HG03469 (cell line): ENCODE data around the gene TMEM116.
"Not testable (repeated sequence)": the region's sequence is repeated elsewhere in the genome, so short reads cannot be mapped to it uniquely, and the experiment has no call there.

Source experiments
- ATAC-seq: cut with Tn5 transposase; IDR thresholded peaks from one replicate; pipeline ENCODE4 v1.9.1; 2021; ENCODE audit warnings: mild to moderate bottlenecking, moderate library complexity, moderate number of reproducible peaks; ENCODE audit not compliant: unreplicated experiment

The TMEM116 gene

DNA sequence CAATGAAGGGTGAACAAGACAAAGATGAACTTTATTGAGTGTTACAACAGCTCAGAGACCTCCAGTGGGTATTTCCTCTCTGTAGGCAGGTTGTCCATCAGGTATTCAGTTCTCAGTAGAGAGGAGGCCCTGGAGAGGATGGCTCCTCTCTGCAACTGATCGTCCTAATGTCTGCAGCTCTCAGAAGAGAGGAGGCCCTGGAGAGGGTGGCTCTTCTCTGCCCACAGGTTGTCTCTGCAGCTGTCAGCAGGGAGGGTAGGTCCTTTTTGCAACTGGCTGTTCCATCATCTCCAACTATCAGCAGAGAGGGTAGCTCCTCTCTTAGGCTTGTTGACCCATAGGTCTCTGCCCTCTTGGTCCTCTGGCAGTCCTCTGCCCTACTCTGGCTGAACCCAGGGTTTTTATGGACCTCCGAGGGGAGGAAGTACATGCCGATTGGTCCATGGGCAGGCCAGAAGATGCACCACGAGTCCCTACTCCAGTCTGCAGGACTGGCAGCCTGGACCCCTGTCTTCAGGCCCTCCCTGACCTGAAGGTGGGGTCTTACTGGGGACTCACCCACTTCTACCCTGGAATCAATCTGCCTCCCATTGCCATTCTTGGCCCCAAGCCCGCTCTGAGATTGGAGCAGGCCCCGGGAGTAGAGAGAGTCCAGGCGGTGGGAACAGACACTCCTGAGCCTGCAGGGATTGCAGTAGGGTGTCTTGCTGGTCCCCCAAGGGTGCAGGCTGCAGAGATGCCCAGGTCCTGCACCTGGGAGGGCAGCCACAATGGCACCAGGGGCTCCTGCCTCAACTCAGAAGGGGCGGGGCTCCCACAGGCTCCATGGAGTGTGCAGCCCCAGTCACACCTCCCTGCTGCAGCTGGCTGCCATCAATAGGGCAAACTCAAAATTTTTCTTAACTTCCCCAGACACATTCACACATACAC is 2.3 kb downstream of the TMEM116 start:
- ATAC-seq: no peak

DNA sequence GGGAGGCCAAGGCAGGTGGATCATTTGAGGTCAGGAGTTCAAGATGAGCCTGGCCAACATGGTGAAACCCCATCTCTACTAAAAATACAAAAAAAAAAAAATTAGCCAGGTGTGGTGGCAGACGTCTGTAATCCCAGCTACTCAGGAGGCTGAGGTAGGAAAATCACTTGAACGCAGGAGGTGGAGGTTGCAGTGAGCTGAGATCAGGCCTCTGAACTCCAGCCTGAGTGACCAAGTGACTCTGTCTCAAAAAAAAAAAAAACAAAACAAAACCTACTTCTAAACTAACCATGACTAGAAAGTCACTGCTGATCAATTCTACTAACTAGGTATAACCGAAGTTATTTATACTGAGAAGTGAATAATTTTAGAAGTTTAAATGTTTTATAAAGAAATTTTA is 3.4 kb downstream of the TMEM116 start:
- not testable (repeated sequence) for ATAC-seq

DNA sequence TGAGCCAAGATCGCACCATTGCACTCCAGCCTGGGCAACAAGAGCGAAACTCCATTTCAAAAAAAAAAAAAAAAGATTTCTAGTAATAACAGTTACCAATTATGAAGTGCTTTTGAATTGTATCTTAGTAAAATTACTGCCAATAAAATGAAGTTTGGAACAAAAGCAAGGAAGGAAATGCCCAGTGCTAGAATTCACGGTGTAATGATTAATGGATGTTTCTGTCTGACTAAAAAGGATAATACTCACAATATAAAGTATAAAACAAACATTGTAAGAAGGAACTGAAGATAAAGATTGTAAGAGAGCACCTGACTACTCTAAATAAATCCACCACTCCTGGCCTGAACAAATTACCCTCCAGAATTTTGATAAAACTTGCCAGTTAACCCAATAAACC is 4.0 kb downstream of the TMEM116 start:
- ATAC-seq: no peak

DNA sequence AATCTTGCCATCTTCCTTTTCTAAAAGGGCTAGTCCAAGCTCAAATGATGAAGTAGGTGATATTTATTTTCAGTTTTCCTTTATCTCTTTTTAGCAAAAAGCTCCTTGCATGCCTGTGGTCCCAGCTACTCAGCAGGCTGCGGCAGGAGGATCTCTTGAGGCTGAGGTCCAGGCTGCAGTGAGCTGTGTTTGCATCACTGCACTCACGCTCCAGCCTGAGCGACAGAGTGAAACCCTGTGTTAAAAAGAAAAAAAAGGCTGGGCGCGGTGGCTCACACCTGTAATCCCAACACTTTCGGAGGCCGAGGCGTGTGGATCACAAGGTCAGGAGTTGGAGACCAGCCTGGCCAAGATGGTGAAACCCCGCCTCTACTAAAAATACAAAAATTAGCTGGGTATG is 5.0 kb downstream of the TMEM116 start:
- no peak for ATAC-seq

DNA sequence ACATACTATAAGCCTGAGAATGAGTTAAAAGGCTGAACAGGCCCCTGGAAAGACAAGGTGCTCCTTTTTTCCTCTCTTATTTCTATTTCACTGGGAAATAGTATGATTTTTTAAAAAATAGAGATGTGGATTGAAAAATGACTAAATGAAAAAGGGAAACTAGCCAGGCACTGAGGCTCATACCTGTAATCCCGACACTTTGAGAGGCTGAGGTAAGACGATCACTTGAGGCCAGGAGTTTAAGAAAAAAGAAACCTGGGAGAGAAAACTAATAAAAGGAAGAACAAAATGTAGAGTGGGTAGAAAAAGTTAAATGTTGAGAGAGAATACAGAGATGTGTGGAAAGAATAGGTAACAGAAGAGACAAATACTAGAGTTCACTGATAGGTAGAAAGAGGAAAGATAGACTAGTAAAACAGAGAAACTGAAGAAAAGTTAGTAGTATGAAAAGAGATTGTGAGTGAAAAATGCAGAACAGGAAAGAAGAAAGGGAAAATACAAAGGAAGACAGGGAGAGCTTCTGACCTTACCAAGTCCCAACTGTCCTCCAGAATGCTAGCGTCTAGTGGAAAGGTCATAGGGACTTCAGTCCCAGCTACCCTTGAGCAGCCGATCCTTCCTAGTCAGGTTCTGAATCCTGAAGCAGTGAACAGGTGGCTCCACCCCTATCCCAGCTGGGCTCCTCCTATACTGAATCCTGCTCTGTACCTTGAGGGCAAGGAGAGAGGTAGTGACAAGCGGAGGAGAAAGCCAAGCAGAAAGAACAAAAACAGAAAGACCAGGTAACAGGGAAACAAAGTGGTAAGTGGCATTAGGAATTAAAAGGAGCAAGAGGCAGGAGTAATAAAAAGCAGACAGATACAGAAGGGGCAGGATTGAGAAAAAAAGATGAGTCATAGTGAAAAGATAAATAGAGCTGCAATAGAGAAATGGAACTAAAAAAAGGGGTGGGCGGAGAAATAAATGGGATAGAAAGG is 7.3 kb downstream of the TMEM116 start:
- no peak for ATAC-seq

DNA sequence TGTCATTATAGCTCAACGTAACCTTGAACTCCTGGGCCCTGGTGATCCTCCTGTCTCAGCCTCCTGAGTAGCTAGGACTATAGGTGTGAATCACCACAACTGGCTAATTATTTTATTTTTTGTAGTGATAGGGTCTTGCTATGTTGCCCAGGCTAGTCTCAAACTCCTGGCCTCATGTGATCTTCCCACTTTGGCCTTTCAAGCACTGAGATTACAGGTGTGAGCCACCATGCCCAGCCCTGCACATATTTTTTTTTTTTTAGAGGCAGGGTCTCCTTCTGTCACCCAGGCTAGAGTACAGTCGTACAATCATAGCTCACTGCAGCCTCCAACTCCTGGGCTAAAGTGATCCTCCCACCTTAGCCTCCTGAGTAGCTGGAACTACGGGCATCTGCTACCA is 8.9 kb downstream of the TMEM116 start:
- no peak for ATAC-seq

DNA sequence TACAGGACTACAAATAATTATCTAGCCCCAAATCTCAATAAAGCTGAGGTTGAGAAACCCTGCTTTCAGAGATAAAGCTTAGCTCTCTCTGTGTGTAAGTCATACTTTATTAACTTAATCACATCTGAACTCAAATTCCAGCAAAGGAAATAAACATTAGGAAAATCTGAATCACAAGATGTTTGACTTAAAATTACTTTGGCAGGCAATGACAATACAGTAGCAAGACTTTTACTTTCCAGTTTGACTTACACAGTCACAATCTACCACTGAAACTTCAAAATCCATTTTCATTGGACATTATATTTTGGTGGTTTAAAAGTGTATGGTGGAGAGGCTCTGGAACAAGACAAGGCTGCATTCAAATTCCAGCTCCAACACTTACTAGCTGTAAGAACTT is 11.4 kb downstream of the TMEM116 start:
- ATAC-seq: no peak

DNA sequence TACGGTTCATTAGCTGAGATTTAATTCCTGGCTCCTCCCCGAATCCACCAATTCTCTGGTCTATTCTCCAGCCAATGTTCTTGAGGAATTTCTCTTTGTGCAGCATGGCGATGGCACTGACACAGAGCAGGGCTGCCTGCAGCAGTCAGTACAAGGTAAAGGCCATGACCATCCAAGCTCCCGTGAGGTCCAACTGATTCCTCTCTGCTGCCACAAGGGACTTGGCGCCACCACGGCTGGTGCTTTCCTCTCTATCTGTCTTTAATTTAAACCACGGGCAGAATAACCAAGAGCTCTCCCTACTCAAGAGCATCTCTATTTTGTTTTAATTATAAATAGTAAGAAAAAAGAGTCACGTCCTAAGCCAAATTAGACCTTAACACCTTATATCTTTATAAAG is 12.1 kb downstream of the TMEM116 start:
- no peak for ATAC-seq

DNA sequence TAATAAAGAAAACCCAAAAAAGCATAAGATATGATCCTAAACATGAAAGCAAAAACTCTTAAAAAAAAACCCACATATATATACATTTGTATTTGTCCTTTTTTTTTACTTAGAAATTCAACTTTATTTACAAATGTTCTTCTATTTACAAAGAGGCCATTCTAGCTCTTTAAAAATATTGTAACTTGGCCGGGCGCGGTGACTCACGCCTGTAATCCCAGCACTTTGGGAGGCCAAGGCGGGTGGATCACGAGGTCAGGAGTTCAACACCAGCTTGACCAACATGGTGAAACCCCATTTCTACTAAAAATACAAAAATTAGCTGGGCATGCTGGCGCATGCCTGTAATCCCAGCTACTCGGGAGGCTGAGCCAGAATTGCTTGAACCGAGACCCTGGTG is 13.8 kb downstream of the TMEM116 start:
- ATAC-seq: not testable (repeated sequence)

DNA sequence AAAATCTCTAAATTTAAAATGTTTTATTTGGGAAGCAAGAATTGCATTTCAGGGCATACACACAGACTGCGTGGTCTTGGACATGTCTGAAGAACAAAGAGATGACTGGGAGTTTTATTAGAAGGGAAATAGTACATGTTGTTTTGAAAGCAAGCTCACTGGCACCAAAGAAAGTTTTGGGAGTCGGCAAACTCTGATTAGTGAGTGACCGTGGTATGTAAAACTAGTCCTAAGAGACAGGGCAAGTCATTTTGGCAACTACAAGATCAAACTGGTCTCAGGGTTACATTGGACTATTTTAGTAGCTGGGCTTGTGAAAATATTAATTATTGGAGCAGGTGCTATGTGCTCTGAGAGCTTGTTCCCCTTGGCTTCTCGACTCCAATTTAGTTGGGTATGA is 14.9 kb downstream of the TMEM116 start:
- no peak for ATAC-seq

DNA sequence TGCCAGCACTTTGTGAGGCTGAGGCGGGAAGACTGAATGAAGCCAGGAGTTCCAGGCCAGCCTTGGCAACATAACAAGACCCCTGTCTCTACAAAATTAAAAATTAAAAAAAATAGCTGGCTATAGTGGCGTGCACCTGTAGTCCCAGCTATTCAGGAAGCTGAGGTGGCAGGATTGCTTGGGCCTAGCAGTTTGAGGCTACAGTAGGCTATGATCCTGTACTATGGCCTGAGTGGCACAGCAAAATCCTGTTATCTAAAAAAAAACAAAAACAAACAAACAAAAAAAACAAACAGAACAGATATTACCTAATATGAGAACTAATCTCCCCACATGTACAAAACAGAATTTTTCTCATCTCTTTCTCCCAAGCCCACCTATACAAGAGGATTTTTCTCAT is 15.7 kb downstream of the TMEM116 start:
- no peak for ATAC-seq

DNA sequence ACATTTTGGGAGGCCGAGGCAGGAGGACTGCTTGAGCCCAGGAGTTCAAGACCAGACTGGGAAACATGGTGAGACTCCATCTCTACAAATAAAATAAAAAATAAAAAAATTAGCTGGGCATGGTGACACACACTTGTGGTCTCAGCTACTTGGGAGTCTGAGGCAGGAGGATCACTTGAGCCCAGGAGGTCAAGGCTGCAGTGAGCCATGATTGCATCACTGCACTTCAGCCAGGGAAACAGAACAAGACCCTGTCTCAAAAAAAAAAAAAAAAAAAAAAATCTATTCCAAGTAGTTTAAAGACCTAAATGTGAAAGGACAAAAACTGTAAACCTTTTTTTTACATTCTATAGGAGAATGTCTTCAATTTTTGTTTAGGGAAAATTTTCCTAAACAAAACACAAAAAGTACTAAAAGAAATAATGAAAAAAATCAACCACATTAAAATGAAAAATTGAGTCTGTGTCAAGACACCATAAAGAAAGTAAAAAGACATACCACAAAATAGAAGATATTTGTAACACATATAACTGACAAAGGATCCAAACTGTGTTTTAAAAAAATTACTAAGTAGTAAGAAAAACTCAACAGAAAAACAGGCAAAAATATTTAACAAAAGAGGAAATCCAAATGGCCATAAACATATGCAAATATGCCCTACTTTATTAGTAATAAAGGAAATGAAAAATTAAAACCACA is 17.0 kb downstream of the TMEM116 start:
- no peak for ATAC-seq

DNA sequence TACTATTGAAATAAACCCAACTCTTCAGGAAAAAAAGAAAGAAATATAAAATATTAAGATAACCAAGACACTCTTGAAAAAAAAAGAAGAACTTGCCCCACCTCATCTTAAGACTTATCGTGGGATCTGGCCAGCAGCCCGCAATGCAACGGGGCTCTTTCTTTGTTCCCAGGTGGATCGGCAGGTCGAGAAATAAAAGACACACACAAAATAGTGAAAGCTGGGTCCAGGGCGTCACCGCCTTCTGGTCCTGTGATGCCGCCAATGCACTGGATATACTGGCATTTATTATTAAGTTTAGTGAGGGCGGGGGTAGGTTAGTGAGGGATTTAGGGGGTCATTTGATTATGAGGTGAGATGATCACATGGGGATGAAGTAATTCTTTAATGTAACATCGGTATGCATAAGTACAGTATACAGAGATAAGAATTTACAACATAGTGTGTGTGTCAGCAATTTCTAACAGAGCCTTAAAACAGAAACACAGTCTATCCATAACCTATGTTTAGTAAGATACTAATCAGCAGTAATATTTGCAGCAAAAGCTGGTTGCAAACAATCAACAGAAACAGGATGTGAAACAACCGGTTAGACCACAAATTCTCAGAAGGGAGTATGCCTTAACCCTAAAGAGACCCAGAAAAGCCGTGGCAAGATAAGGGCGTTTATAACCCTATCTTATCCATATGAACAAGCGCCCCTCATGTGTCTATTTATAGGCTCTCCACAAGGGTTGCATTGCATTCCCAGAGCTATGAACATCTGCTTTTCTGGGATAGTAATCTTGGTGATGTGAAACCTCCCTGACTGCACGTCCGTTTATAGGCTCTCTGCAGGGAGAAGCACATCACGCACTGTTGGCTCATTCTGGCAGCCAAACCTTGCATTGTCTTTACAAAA is 18.5 kb downstream of the TMEM116 start:
- not testable (repeated sequence) for ATAC-seq

DNA sequence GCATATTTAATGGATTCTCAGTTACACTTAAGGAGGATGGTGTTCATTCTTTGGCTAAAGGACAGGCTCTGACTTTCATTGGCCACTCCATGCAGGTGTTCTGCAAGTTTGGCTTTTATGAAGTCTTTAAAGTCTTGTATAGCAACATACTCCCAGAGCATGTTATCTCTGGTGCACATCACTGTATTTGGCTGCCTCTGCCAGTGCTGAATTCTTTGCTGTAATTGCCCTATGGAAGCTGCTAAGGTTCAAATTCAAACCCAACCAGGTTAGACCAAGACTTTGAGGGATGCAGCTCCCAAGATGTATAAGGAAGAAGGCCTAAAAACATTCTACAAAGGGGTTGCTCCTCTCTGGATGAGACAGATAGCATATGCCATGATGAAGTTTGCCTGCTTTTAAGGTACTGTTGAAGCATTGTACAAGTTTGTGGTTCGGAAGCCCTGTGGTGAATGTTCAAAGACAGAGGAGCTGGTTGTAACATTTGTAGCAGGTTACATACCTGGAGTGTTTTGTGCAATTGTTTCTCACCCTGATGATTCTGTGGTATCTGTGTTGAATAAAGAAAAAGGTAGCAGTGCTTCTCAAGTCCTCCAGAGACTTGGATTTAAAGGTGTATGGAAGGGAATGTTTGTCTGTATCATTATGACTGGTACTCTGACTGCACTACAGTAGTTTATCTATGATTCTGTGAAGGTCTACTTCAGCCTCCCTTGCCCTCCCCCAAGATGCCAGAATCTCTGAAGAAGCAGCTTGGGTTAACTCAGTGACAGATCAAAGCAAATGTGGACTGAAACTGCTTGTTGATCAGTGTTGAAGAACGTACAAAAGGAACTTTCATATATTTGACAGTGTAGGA is 19.4 kb downstream of the TMEM116 start:
- ATAC-seq: no peak

DNA sequence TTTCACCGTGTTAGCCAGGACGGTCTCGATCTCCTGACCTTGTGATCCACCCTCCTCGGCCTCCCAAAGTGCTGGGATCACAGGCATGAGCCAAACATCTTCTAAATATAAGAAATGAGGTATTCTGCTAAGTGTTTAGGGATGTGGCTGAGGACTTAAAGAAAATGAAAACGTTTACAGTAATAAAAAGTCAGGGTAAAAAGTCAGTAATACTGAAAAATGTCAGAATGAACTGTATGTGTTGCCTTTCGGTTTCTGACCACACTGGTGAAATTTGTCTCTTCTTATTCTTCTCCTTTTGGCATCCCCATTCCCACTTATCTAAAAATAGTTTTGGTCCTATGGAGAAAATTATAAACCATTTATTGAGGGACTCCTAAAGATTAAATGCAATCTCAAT is 20.5 kb downstream of the TMEM116 start:
- no peak for ATAC-seq

DNA sequence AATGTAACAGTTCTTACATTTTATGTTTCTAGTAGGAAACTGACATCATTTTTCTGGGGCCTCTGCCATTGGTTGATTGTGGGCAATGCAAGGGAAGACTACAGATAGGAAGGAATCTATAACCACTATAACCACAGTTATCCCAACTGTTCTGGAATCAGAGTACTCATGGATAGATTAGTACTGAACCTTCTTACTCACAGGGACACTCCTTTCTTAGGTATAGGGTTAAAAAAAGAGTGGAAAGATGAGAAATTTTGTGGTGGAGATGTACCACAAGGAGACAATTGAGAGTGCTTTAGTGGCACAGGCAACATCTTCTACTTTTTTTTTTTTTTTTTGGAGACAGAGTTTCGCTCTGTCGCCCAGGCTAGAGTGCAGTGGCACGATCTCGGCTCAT is 21.0 kb downstream of the TMEM116 start:
- no peak for ATAC-seq

DNA sequence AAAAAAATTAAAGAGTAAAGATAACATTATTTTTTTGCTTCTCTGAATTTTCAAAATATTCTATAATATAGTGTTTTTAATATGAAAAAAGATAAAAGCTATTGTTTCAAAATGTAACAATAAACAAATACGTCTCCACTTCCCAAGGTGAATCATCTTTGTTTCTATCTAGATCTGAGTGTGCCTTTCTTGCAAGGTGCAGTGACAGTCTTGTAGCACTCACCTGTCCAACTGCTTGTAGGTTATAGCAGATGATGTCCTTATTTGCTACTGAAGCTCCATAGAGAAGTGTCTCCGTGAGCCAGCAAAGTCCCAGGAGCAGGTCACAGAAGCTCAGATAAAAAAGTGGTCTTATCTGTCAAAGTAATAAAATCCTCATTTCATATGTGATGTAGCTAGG is 21.4 kb downstream of the TMEM116 start:
- no peak for ATAC-seq

DNA sequence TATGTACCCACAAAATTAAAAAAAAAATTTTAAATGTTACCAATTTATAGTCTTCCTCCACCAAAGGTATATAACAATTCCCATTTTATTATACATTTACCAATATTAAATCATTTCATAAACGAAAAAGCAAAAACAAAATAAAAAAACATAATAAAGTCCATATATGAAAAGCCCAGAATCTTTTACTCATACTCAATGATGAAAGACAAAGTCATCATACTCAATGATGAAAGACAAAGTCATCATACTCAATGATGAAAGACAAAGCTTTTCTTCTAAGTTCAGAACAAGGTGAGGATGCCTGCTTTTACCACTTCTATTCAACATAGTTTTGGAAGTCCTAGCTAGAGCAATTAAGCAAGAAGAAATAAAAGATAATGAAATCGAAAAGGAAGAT is 28.1 kb downstream of the TMEM116 start:
- ATAC-seq: no peak

DNA sequence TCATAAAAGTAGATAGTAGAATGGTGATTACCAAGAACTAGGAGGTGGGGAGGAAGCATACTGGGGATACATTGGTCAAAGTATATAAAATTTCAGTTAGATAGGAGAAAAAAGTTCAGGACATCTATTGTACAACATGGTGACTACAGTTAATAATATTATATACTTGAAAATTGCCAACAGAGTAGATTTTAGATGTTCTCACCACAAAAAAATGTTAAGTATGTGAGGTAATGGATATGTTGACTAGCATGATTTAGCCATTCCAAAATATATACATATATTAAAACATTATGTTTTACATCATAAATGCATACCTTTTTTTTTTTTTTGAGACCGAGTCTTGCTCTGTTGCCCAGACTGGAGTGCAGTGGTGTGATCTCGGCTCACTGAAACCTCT is 31.0 kb downstream of the TMEM116 start:
- no peak for ATAC-seq
